Measurements from ENCODE around the gene PPIA. TPM values are rescaled to one million over a fixed set of nuclear protein-coding genes. Genes with fewer than 3 reads are reported as not detected.
A peak's percentile ranks its signal among the peaks of the same experiment; 100 is the strongest.

PPIA gene
- polyA plus RNA-seq, 2 of the 4 experiments (the other 2 are of a cell fraction) = 5,366 to 6,488 TPM

DNA sequence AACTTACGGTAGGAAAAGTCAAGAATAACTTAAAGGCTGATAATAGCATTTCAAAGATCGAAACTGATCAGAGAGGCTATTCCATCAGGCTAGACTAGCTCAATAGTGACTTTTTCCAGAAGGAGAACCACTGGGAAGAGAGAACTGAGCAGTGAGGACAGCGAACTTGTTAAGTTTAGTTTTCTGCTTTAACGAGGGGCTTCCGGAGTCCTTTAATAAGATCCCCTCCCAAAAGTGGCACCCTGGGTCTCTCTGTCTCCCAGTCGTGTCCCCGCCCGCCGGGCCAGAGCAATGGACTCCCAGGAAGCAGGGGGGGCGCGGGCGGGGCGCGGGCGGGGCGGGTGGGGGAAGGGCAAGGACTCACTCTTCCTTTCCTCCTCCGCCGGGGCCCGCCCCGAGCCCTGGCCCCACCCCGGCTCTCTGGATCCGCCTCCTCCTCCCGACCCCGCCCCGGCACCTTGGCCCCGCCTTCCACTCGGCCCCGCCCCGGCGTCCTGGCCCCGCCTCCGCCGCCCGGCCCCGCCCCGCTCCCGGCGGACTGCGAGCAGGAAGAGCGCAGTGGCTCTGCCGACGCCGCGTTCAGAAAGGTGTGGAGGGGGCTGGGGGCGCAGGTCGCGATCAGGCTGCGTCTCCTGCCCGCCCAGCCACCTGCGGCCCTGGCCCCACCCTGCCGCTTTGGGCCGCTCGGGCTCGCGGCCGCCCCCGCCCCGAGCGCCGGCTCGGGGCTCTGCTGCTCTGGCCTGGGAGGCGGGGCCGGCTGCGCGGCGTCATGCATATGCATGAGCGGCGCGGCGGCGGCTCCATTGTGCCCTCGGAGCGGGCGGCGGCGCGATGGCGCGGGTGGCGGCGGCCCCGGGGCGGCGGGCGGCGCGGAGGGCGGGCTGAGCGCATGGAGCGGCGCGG is 48.2 kb upstream of the PPIA start, which contains the start of gene ZMIZ2:
Gene ZMIZ2 (plus strand): TSS at position 803 of the 903 bp plus-strand sequence. CDS start 7,403 bp downstream, outside the sequence.
- peak within 1 kb of the TSS; percentile 95 to 98 for H3K27ac ChIP-seq
- no peaks in the 10 kb centered on the region for H3K9me3 ChIP-seq
- CTCF ChIA-PET = interaction anchor here (3.5 kb wide), 1 partner anchor 13 kb away, joined by 11 read pairs; no protein-coding TSS in a partner anchor
- TF ChIP-seq, protein P1, sequence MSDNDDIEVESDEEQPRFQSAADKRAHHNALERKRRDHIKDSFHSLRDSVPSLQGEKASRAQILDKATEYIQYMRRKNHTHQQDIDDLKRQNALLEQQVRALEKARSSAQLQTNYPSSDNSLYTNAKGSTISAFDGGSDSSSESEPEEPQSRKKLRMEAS (IDR thresholded peaks at IDR 0.05) = peak; percentile 5; the same call in 1 of the 2 replicates
- TF ChIP-seq PHF8 (IDR thresholded peaks at IDR 0.05; ENCODE audit: borderline replicate concordance, low read depth) (peak; percentile 9; the same call in 1 of the 2 replicates), JUN (IDR thresholded peaks at IDR 0.05) (peak; percentile 56 to 76; a peak in 2 of 5 replicates), ZFP36 (IDR thresholded peaks at IDR 0.05; ENCODE audit: borderline replicate concordance, partially characterized antibody) (no peak), RAD21 (conservative IDR thresholded peaks at IDR 0.05 in 1 of 2, IDR thresholded peaks at IDR 0.05 in 1 of 2) (0 out of 5 replicates have a peak, but pooled peaks of 1 of the 2 experiments have one; percentile 16), FOXS1 (CRISPR knock-in tag; IDR thresholded peaks at IDR 0.05) (no peak), KDM1A (IDR thresholded peaks at IDR 0.05; ENCODE audit: low read depth) (no peak), MYC (IDR thresholded peaks at IDR 0.05; ENCODE audit: borderline replicate concordance, low read length) (no peak), MAZ (IDR thresholded peaks at IDR 0.05; ENCODE audit: borderline replicate concordance, low read depth, low read length) (peak; percentile 46; the same call in 1 of the 2 replicates), SMC3 (IDR thresholded peaks at IDR 0.05) (0 out of 3 replicates have a peak, but pooled peaks have one; percentile 7), POLR2A (IDR thresholded peaks at IDR 0.05; ENCODE audit: low read length) (peak; percentile 52)
- TF ChIP-seq, protein P2, sequence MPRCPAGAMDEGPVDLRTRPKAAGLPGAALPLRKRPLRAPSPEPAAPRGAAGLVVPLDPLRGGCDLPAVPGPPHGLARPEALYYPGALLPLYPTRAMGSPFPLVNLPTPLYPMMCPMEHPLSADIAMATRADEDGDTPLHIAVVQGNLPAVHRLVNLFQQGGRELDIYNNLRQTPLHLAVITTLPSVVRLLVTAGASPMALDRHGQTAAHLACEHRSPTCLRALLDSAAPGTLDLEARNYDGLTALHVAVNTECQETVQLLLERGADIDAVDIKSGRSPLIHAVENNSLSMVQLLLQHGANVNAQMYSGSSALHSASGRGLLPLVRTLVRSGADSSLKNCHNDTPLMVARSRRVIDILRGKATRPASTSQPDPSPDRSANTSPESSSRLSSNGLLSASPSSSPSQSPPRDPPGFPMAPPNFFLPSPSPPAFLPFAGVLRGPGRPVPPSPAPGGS (IDR thresholded peaks at IDR 0.05) = peak; percentile 58; the same call in 2 of the 3 replicates
- DNase-seq (ENCODE audit: low read depth in 1 of 2, low spot score in 1 of 2) (peak; percentile 80 to 88), FAIRE-seq (no peak), ATAC-seq (peak; percentile 89 to 91)
- peak within 1 kb of the TSS; percentile 98 for H3K4me3 ChIP-seq
- H3K4me2 ChIP-seq = peak within 1 kb of the TSS; percentile 84
- peaks cover 26% of the 10 kb centered on the region for H3K4me1 ChIP-seq
- WGBS (ENCODE audit: missing lambda C conversion rate) = 6% methylated on average over 16 of the region's 92 CpGs
- POLR2A ChIA-PET = interaction anchor here (0.6 to 1.9 kb wide), 8 partner anchors 13 to 160 kb away, joined by 3 to 8 read pairs (median 6); partner anchors contain the start of gene OGDH

DNA sequence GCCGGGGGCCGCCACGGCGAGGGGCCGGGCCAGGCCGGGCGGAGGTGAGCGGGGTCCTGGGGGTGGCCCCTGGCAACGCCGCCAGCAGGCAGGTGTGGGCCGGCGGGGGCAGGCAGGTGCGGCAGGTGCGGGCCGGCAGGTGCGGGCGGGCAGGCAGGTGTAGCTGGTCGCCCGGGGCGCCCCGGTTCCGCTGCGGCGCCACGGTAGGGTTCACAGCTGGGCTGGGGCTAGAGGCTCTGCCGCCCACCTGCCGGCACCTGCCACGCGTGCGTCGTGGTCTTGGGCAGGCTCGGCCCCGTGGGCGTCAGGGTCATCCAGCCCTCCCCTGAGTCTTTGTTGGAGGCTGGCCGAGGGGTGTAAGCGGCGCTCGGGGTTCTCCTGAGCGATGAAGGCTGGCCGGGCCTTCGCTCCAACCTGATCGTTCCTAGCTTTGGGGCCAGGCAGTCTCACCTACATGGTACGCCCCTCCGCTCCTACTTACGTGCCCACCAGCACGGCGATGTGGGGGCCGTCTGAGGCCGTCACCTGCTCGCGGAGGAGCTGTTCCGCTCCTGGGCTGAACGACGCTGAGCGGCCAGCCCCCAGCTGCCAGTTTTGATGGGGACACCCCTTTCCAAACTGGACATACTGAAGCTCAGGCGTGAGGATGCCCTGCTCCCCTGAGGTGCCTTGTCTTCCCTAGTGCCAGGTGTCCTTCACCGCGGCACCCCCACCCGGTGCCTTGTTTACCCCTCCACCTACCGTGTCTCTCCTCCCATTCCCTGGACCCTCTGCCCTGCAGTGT is 47.3 kb upstream of the PPIA start:
- H3K27ac ChIP-seq = peak overlapping the region; percentile 95 to 98
- 8% methylated on average over 23 of the region's 60 CpGs for WGBS (ENCODE audit: missing lambda C conversion rate)

More for the DNA sequence above, 47.3 kb upstream of the PPIA start:
- CTCF ChIA-PET = interaction anchor here (2.0 to 3.5 kb wide), 3 partner anchors 14 to 161 kb away, joined by 5 to 11 read pairs (median 5); partner anchors contain the start of gene OGDH
- POLR2A ChIA-PET = interaction anchor here (0.8 to 1.9 kb wide), 4 partner anchors 98 to 143 kb away, joined by 3 to 6 read pairs (median 4); partner anchors contain the start of gene OGDH
- no peak for TF ChIP-seq ESRRA (IDR thresholded peaks at IDR 0.05; ENCODE audit: borderline replicate concordance, low read length)
- no peak for TF ChIP-seq RFX5 (IDR thresholded peaks at IDR 0.05)
- no peak for TF ChIP-seq RAD21 (conservative IDR thresholded peaks at IDR 0.05 in 1 of 2, IDR thresholded peaks at IDR 0.05 in 1 of 2)
- TF ChIP-seq HOXA7 (CRISPR knock-in tag; IDR thresholded peaks at IDR 0.05) = no peak
- TF ChIP-seq SMC3 (IDR thresholded peaks at IDR 0.05) = no peak
- no peak for TF ChIP-seq FOSB (CRISPR knock-in tag; IDR thresholded peaks at IDR 0.05)
- TF ChIP-seq, protein P3, sequence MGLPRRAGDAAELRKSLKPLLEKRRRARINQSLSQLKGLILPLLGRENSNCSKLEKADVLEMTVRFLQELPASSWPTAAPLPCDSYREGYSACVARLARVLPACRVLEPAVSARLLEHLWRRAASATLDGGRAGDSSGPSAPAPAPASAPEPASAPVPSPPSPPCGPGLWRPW (IDR thresholded peaks at IDR 0.05) = no peak
- TF ChIP-seq HEYL (CRISPR knock-in tag; IDR thresholded peaks at IDR 0.05) = no peak
- TF ChIP-seq MAZ (IDR thresholded peaks at IDR 0.05; ENCODE audit: borderline replicate concordance, low read depth, low read length) = no peak
- TF ChIP-seq EHF (CRISPR knock-in tag; IDR thresholded peaks at IDR 0.05) = no peak
- no peak for TF ChIP-seq HDAC2 (IDR thresholded peaks at IDR 0.05)
- no peak for TF ChIP-seq KDM1A (IDR thresholded peaks at IDR 0.05; ENCODE audit: low read depth)
- TF ChIP-seq POLR2A (IDR thresholded peaks at IDR 0.05; ENCODE audit: low read length) = no peak
- no peak for TF ChIP-seq EHMT2 (IDR thresholded peaks at IDR 0.05; ENCODE audit: low read depth)
- TF ChIP-seq MYC (IDR thresholded peaks at IDR 0.05; ENCODE audit: borderline replicate concordance, low read length) = no peak
- no peak for TF ChIP-seq POLR2AphosphoS2 (conservative IDR thresholded peaks at IDR 0.05; ENCODE audit: low read length)
- no peak for TF ChIP-seq ZFP36 (IDR thresholded peaks at IDR 0.05; ENCODE audit: borderline replicate concordance, partially characterized antibody)
- no peak for TF ChIP-seq GATA3 (IDR thresholded peaks at IDR 0.05; ENCODE audit: borderline replicate concordance)
- no peak for TF ChIP-seq CHD2 (IDR thresholded peaks at IDR 0.05; ENCODE audit: low read length, partially characterized antibody)
- TF ChIP-seq FOXS1 (CRISPR knock-in tag; IDR thresholded peaks at IDR 0.05) = no peak
- FAIRE-seq = no peak
- Histone ChIP-seq H3K4me3 (peak overlapping the region; percentile 98), H3K4me1 (peaks cover 26% of the 10 kb centered on the region), H3K9me3 (no peaks in the 10 kb centered on the region), H3K4me2 (peak overlapping the region; percentile 84)
- peak in 1 of 2 experiments; percentile 25; a peak in 3 of 6 replicates for ATAC-seq
- DNase-seq (ENCODE audit: low read depth in 1 of 2, low spot score in 1 of 2) = no peak
